Liver (tissue), 3 donors: ENCODE measurements around the gene MIP.

ENCODE experiments used
- EGR1 ChIP-seq, 2 donors: IDR thresholded peaks; 2 replicates each; pipeline ENCODE4 v1.6.1; 2016 to 2018; ENCODE audit warnings: antibody characterized with exemption in 2 of 2, low read depth in 2 of 2
- FOXA1 ChIP-seq: IDR thresholded peaks from 2 replicates; pipeline ENCODE4 v1.6.1; 2016; ENCODE audit warnings: antibody characterized with exemption
- JUND ChIP-seq, 2 donors: IDR thresholded peaks; 2 replicates each; pipeline ENCODE4 v1.6.1; 2016; ENCODE audit warnings: antibody characterized with exemption in 2 of 2
- NR2F2 ChIP-seq: IDR thresholded peaks from 2 replicates; pipeline ENCODE4 v1.6.1; 2016; ENCODE audit warnings: antibody characterized with exemption
- RAD21 ChIP-seq, 2 donors: IDR thresholded peaks; 2 replicates each; pipeline ENCODE4 v1.6.1; 2016; ENCODE audit warnings: antibody characterized with exemption in 2 of 2, mild to moderate bottlenecking in 2 of 2
- SP1 ChIP-seq: IDR thresholded peaks from 2 replicates; pipeline ENCODE4 v1.6.1; 2018; ENCODE audit warnings: antibody characterized with exemption, mild to moderate bottlenecking
- TAF1 ChIP-seq: conservative IDR thresholded peaks from 2 replicates; pipeline ENCODE4 v1.6.1; 2016; ENCODE audit warnings: antibody characterized with exemption, mild to moderate bottlenecking
- TF ChIP-seq, protein P1 (sequence below): fragments of 150-350 bp; IDR thresholded peaks from 2 replicates; pipeline ENCODE4 v1.5.1; 2017; ENCODE audit warnings: improper control_type of control experiment, low read depth, low read length; ENCODE audit not compliant: missing input control
- TF ChIP-seq, protein P2 (sequence below): IDR thresholded peaks from 2 replicates; pipeline ENCODE4 v1.6.1; 2016; ENCODE audit warnings: antibody characterized with exemption
- TF ChIP-seq, protein P3 (sequence below): IDR thresholded peaks from 2 replicates; pipeline ENCODE4 v1.6.1; 2016; ENCODE audit warnings: antibody characterized with exemption, mild to moderate bottlenecking
- TF ChIP-seq, protein P4 (sequence below): IDR thresholded peaks from 2 replicates; pipeline ENCODE4 v1.6.1; 2016; ENCODE audit warnings: antibody characterized with exemption
- donor health status: healthy.
- donor health status: healthy.

DNA sequence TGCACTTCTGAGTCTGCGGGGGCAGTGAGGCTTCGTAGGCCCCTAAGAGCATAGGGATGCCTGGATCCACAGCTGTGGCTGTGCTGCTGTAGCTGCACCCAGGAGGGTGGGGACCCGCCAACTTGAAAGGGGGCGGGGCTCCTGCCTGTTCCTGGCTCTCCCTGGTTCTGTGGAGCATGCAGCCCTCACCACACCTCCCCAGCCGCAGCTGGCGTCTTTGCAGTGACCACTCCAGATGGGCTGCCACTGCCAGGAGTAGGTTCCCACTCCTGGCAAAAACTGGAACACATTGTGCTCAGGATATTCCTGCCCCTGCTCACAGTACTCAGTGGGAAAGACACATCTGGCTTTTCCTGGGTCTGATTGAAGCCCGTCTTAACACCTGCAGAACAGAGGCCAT, 41.1 kb downstream of the MIP start:
- TF ChIP-seq, protein P1, sequence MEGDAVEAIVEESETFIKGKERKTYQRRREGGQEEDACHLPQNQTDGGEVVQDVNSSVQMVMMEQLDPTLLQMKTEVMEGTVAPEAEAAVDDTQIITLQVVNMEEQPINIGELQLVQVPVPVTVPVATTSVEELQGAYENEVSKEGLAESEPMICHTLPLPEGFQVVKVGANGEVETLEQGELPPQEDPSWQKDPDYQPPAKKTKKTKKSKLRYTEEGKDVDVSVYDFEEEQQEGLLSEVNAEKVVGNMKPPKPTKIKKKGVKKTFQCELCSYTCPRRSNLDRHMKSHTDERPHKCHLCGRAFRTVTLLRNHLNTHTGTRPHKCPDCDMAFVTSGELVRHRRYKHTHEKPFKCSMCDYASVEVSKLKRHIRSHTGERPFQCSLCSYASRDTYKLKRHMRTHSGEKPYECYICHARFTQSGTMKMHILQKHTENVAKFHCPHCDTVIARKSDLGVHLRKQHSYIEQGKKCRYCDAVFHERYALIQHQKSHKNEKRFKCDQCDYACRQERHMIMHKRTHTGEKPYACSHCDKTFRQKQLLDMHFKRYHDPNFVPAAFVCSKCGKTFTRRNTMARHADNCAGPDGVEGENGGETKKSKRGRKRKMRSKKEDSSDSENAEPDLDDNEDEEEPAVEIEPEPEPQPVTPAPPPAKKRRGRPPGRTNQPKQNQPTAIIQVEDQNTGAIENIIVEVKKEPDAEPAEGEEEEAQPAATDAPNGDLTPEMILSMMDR: no peak
- TF ChIP-seq SP1 (no peak), RAD21 (IDR thresholded peaks at IDR 0.05) (no peak), TAF1 (no peak), FOXA1 (no peak), JUND (IDR thresholded peaks at IDR 0.05) (no peak), EGR1 (IDR thresholded peaks at IDR 0.05; ENCODE audit: low read depth in 2 of 2) (no peak), NR2F2 (no peak)
- TF ChIP-seq, protein P2, sequence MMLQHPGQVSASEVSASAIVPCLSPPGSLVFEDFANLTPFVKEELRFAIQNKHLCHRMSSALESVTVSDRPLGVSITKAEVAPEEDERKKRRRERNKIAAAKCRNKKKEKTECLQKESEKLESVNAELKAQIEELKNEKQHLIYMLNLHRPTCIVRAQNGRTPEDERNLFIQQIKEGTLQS: no peak
- TF ChIP-seq, protein P3, sequence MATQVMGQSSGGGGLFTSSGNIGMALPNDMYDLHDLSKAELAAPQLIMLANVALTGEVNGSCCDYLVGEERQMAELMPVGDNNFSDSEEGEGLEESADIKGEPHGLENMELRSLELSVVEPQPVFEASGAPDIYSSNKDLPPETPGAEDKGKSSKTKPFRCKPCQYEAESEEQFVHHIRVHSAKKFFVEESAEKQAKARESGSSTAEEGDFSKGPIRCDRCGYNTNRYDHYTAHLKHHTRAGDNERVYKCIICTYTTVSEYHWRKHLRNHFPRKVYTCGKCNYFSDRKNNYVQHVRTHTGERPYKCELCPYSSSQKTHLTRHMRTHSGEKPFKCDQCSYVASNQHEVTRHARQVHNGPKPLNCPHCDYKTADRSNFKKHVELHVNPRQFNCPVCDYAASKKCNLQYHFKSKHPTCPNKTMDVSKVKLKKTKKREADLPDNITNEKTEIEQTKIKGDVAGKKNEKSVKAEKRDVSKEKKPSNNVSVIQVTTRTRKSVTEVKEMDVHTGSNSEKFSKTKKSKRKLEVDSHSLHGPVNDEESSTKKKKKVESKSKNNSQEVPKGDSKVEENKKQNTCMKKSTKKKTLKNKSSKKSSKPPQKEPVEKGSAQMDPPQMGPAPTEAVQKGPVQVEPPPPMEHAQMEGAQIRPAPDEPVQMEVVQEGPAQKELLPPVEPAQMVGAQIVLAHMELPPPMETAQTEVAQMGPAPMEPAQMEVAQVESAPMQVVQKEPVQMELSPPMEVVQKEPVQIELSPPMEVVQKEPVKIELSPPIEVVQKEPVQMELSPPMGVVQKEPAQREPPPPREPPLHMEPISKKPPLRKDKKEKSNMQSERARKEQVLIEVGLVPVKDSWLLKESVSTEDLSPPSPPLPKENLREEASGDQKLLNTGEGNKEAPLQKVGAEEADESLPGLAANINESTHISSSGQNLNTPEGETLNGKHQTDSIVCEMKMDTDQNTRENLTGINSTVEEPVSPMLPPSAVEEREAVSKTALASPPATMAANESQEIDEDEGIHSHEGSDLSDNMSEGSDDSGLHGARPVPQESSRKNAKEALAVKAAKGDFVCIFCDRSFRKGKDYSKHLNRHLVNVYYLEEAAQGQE: no peak
- TF ChIP-seq, protein P4, sequence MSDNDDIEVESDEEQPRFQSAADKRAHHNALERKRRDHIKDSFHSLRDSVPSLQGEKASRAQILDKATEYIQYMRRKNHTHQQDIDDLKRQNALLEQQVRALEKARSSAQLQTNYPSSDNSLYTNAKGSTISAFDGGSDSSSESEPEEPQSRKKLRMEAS: no peak
